HG02623 (cell line): ENCODE results near the gene WDSUB1.

Experiments used
- ATAC-seq: cut with Tn5 transposase; IDR thresholded peaks from one replicate; pipeline ENCODE4 v1.9.1; 2021; ENCODE audit warnings: moderate library complexity; ENCODE audit not compliant: unreplicated experiment

The WDSUB1 gene, protein sequence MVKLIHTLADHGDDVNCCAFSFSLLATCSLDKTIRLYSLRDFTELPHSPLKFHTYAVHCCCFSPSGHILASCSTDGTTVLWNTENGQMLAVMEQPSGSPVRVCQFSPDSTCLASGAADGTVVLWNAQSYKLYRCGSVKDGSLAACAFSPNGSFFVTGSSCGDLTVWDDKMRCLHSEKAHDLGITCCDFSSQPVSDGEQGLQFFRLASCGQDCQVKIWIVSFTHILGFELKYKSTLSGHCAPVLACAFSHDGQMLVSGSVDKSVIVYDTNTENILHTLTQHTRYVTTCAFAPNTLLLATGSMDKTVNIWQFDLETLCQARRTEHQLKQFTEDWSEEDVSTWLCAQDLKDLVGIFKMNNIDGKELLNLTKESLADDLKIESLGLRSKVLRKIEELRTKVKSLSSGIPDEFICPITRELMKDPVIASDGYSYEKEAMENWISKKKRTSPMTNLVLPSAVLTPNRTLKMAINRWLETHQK

DNA sequence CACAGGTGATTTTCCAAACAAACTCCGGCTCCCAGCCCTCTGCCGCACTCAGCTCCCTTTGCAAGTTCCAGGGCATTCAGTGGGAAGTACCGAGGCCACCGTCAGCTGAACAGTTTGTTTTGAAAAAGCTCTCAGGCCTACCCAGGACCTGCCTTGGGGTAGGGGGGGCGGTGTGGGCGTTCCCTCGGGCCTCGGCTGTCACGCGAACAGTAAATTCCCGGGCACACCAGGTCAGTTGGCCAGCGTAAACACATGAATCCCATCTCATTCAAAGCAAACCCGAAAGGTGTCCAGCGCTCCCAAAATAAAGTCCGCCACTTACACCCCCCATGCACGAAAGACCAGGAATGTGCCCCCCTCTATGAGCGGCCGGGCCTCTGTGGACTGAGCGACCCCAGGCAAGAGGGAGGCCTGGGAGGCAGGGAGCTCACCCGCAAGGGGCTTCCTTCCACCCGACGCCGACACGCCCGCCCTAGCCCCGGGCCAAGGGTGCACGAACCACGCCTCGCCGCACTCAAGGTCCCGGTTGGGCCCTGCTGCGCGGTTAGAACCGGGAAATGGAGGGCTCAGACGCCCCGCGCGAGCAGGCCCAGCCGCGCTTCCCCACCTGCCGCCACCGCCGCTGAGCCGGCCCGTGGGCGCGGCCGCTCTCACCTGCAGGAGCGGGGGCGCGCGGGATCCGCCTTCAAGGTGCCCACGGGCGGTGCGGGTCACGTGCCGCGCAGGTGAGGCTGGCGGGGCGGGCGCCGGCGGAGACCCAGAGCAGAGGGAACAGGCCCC is at the start of gene WDSUB1:
WDSUB1 (minus strand) TSS at position 775 of the 780 bp plus-strand sequence. CDS start 3,634 bp downstream, outside the sequence.
- peak; percentile 26 for ATAC-seq

DNA sequence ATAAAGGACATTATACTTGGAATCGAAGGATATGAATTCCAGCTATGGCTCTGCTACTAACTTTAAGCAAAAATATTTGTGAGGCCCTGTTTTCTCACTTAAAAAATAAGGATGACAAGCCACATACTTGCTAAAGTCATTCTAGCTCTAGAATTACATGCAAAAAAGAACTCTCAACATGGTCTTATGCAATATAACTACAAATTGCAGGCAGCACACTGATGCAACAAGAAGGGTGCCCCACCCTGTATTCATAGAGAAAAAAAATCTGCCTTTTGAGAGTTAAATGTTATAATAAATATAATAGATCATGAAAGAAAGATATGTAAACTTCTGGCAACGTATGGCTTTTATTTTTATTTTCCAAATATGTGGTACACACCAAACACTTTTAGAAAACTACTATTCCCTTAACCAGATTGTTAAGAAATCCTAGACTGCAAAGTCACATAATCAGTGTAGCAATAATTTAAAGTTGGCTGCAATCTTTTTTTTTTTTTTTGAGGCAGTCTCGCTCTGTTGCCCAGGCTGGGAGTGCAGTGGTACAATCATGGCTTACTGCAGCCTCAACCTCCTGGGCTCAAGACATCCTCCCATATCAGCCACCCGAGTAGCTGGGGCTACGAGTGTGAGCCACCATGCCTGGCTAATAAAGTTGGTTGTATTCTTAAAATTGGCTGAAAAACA is 40.2 kb upstream of the WDSUB1 start:
- ATAC-seq, result no peak

DNA sequence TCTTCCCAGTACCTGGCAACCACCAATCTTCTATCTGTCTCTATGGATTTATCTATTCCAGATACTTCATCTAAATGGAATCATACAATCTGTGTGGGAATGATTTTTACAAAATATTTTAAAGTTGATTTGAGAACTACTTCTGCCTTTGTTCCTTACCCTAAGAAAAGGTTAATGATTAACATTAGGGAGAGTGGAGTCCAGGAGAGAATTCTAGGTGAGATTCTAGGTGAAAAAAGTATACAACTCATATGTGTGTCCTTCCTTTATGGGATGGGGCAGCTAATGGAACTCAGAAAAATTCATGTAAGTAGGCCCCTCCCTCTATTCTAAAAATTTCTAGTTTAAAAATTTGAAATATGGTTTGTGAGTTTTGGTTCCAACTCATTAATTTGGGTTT is 35.9 kb upstream of the WDSUB1 start:
- no peak for ATAC-seq

DNA sequence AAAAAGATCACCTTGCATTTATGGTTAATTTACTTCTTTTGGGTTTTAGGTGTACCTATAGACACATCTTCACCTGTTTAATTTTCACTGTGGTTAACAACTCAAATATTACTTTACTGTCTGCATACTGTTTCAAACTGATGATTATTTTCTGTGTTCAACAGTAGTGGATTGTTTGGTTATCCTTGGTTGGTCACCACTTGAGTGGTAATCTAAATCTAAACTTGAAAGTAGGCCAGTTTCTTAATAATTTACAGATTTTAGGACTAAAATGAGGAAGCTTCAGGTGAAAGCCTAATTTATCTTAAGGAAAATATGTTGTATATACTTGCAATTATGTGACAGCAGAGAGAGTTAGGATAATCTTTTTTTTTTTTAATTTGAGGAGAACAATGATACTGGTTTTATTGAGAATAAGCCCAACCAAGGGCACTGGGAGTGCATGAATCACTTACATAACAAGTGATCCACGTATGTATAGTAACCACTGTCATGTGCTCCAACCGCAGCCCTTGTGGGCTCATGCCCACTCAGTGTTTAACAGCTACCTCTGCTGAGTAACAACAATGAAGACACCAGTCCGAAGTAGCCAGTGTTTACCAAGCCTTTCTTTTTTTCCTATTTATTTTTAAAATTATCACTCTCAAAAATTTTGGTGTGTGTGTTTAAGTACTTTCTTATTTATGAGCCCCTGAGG is 31.0 kb upstream of the WDSUB1 start:
- no peak for ATAC-seq

DNA sequence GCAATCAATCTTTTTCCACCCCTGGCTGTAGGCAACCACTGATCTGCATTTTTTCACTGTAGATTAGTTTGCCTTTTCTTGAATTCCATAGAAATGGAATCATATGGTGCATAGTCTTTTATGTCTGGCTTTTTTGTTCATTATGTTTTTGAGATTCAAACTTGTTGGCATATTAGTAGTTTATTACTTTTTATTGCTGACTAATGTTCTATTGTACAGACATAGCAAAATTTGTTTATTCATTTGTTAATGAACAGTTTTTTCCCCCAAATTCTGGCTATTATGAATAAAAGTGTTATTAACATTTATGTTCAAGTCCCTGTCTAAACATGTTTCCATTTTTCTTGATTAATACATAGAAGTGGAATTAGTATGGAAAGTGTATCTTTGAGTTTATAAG is 21.4 kb upstream of the WDSUB1 start:
- ATAC-seq, result no peak

DNA sequence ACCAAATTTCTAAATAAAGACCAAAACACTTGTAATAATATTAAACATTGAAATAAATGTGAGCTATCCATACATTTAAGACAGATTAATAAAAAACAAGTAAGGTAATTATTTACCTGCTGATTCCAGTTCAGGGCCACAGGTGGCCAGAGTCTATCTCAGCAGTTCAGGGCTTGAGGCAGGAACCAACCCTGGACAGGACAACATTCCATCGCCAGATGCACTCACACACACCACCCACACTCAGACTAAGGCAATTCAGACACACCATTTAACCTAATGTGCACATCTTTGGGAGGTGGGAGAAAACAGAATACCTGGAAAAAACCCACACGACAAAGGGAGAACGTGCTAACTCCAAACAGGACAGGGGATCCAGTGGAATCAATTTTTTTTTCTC is 14.1 kb upstream of the WDSUB1 start:
- ATAC-seq, result no peak

DNA sequence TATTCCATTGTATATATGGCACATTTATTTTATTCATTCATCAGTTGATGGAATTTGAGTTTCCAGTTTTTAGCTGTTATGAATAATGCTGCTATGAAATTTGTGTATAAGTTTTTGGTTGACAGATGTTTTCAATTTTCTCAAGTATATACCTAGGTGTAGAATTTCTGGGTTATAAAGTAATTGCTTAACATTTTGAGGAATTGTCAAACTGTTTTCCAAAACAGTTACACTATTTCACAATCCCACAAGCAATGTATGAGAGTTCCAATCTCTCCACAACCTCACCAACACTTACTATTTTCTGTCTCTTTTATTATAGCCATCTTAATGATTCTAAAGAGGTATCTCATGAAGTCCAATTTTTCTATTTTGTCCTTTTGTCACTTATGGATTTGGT is 12.5 kb upstream of the WDSUB1 start:
- no peak for ATAC-seq

DNA sequence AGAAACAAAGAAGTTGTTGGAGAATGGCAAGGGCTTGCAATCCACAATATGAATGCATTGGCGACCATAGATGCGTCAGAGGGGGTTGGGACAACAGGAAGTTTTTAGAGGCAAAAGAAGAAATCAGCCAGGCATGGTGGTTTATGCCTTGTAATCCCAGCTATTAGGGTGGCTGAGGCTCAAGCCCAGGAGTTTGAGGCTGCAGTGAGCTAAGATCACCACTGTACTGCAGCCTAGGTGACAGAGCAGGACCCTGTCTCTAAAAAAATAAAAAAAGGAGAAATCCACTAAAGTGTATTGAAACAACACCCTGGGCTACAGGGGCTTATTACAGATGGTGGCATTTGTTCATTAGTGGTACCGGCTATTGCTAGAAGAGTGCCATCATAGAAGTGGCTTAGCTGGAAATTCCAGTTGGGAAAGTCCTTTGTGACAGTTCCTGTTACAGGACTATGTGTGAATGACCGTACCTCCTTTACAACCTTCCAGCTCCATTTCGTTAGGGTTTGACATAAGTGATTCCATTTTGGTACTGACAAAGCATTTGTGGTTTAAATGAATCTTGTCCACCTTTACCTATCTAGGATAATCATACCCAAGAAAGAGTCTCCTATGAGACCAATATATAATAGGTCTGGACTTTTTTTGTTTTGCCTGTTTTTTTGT is 10.7 kb upstream of the WDSUB1 start:
- no peak for ATAC-seq

DNA sequence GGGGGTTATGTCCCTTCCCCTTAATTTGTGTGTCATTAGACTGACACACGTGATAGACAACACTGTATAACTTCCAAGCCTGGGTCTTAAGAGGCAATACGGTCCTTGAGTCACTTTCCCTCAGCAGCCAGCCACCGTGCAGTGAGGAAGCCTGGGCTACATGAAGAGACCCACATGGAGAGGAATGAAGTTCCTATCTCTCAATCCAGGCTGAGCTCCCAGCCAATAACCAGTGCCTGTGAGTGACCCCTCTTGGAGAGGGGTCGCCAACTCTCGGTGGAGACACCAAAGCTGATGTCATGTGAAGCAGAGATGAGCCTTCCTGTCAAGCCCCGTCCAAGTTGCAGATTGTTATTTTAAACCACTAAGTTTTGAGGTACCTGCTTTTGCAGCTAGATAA is 5.7 kb upstream of the WDSUB1 start:
- no peak for ATAC-seq

DNA sequence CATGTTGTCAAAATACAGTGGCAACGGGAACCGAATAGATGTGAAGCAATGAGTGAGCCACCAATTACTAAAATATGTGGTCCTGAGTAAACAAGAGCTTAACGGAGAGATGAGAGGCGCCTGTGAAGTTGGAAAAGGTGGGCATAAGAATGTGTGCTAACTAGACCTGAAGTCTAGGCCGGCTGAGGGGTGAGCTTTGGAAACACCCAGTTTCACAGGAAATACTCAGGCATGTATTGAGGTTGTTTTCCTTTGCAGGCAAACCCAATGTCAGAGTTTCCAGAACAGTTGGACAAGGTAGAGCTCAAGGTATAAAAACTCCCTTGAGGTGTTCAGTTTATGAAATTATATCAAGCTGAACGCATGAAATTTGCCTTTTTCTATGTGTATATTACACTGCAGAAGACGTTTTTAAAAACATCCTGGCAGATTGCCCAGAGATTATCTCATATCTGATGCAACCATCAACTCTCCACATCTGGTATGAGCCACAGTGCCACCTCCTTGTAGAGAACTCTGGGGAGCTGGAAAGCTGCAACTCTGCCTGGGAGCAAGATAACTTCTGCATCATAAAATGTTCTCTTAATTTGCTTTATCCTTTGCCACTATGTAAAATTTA is 3.9 kb upstream of the WDSUB1 start:
- no peak for ATAC-seq

DNA sequence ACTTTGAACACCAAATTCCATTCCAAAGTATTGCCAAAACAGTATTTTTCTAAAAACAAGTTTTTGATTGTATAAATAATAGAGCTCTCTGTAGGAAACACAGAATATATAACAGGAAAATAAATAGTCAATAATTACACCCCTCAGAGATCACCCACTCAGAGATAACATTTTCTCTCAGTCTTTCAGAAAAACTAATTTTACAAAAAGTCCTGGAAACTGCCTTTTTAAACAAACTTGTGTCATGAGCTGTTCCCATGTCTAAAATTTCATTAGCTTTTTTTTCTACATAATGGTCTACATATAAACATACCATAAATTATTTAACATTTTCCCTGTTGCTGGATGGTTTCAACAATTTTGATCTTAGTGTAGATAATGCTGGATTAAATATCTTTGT is 1.2 kb upstream of the WDSUB1 start:
- no peak for ATAC-seq

DNA sequence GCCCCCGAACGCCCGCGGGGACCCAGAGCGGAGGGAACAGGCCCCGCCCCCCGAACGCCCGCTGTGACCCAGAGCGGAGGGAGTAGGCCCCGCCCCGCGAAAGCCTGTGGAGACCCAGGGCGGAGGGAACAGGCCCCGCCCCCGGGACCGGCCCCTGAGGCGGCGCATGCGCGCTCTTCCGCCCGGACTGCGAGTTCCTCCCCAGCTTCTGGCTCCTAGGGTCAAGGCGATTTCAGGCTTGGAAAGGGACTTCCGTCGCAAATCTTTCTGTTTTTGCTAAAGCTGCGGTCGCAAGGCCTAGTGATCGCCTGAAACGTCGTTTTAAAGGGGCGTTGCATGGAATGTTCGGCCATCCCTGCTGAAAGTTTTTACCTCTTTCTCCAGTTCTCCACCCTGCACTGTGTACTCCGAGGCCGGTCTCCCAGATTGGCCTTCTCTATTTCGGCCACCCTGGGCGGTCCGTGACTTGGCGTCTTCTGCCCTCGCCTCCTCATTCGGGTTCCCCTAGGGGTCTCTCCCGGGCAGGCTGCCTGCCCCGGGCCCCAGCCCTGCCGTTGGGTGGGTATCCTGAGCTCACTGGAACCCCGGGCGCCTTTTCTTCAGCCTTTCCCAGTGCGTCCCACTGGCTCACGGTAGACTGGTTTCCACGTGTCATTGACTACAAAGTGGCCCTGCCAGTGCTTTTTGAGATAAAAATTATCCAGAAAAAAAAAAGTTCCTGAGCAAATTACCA is 372 bp upstream of the WDSUB1 start:
- peak; percentile 85 for ATAC-seq

DNA sequence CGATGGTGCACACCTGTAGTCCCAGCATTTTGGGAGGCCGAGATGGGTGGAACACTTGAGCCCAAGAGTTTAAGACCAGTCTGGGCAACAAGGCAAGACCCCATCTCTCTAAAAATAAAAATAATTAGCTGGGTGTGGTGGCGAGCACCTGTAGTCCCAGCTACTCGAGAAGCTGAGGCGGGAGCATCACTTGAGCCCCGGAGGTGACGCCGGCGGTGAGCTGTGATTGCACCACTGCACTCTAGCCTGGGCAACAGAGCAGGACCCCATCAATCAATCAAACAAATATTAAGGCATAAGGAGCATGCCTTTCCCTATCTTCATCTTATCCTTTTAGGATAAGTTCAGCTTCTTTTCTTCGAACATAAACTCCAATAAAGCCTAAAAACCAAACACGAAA is 1.1 kb downstream of the WDSUB1 start:
- no peak for ATAC-seq

DNA sequence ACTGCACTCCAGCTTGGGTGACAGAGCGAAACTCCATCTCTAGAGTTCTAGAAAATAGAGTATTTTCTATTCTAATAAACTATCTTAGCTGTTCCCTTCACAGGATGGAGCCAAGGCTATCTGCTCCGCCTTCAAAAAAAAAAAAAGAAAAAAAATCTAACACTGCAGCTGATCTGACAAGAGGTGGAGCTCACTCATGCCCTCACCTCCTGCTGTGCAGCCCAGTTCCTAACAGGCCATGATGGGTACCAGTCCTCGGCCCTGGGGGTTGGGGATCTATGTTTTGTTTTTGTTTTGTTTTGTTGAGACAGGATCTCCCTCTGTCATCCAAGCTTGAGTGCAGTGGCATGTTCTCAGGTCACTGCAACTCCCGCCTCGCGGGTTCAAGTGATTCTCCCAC is 3.0 kb downstream of the WDSUB1 start:
- ATAC-seq, result no peak

DNA sequence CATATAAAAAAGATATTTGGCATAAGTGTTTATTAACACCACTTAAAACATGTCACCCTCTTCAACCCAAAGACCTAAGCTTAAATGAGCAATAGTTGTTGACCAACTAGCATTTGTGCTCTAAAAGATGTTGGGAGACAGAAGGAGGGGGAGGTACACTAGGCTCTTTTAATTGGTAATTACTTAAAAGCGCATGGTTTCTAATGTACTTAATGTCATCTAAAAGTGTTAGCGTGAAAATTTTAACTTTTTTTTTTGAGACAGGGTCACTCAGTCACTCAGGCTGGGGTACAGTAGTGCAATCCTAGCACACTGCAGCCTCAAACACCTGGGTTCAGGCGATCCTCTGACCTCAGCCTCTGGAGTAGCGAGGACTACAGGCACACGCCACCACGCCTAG is 5.5 kb downstream of the WDSUB1 start:
- no peak for ATAC-seq

DNA sequence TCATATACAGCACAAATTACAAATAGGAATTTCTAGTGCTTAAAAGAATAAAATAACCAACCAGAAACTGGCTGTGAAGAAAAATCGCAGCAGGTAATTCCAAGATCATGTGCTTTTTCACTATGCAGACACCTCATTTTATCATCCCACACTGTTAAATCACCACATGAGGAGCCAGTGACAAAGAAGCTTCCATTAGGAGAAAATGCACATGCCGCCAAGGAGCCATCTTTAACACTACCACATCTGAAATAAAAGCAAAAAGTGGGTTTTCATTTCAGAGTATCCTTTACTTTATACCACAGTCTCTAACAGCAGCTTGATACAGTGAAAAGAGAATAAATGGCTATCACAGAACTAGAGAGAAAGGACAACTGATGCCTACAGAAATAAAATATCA is 6.8 kb downstream of the WDSUB1 start:
- ATAC-seq, result no peak

DNA sequence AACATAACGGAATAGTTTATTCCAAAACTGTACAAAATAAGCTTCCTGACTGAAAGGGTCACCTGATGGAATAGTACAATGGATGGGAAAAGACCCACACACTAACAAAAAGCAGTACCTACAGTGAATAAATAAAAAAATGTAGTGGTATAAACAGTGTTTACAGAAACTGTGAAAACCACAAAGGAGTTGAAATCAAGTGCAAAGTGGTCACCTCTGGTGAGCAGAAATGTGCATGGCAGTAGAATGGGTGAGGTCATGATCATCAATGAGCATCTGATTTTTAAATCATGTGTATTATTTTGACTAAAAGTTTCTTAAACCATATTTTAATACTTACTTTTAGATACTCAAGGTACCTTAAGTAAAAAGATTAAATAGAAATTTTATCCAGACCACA is 11.4 kb downstream of the WDSUB1 start:
- ATAC-seq, result no peak

DNA sequence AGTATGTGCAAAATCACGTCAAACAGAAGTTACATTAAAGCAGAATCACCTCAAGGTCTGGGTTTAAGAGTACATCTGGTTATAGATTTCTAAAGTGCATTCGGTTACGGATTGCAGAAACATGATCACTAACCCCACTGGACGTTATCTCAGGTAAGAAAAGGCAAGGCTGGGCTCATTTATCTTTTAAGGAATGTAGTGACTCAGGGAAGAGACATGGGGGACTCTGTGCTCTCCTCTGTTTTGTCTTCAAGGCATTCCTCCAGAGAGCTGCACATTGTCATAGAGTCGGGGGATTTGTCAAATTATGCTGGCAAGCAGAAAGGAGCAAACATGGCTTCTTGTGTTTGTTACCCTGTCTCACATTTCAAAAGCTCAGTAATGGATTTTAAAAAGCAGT is 14.3 kb downstream of the WDSUB1 start:
- ATAC-seq, result no peak

DNA sequence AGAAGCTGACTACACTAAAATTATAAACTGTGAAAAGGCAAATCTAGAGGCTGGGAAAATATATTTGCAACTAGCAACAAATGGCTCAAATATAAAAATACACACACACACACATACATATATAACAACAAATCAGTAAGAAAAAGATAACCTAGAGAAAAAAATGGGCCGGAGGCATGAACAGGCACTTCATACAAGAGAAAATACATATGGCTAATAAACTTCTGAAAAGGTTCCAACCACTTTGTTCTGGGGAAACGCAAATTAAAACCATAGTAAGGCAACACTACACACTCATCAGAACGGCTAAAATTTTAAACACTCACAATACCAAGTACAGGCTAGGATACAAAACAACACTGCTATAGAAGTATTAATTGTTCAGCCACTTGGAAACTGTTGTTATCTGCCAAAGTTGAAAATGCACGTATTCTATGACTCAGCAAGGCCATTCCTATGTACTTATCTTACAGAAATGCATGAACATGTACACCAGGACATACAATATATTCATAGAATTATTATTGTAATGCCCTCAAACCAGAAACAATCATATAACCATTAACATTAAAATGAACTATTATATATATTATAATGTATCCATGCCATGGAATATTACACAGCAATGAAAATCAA is 15.6 kb downstream of the WDSUB1 start:
- ATAC-seq, result no peak
